ENCODE measurements around the gene FILIP1L.

Gene FILIP1L

DNA sequence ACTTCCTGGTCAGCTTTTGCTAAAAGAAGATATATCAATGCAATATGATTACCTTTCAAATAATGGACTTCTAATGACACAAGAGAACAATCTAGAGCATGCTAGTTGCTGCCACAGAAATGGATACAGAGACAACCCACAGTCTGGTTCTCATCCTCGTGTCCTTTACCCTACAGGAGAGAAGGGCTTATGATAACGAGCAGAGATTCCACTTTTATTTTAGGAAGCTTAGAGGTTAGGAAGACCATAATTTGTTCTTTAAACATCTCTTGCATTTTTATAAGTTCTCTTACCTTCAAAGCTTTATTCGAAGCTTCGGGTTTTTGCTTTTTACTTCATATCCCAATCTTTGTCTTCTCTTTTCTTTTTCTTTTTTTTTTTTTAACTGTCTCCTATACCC lies 39.1 kb downstream of the FILIP1L start:
- H3K4me1 Mint-ChIP-seq, result peaks cover 20% of the 10 kb centered on the region
- H3K9me3 Mint-ChIP-seq, result no peaks in the 10 kb centered on the region
- H3K27me3 Mint-ChIP-seq, result no peaks in the 10 kb centered on the region
- H3K4me3 Mint-ChIP-seq, result no peak overlapping the region
- H3K36me3 Mint-ChIP-seq (ENCODE audit: insufficient read depth), result no peaks in the 10 kb centered on the region
- peak overlapping the region; percentile 67 for H3K27ac Mint-ChIP-seq (ENCODE audit: low read depth)
- no peak for ATAC-seq (replicated peaks; ENCODE audit: extremely low read depth, poor library complexity, severe bottlenecking)
- no peak for DNase-seq (ENCODE audit: low spot score in 2 of 2)

- Mint-ChIP-seq H3K27me3 (no peaks in the 10 kb centered on the region), H3K36me3 (ENCODE audit: insufficient read depth) (no peaks in the 10 kb centered on the region), H3K4me1 (peaks cover 24% of the 10 kb centered on the region), H3K9me3 (no peaks in the 10 kb centered on the region), H3K27ac (ENCODE audit: low read depth) (no peak overlapping the region), H3K4me3 (peak overlapping the region; percentile 69)
- no peak for DNase-seq (ENCODE audit: low spot score in 2 of 2)
- no peak for ATAC-seq (replicated peaks; ENCODE audit: extremely low read depth, poor library complexity, severe bottlenecking)
These were observed 40.5 kb downstream of the FILIP1L start for GRCh38 chr3:100073714-100074307.

GRCh38 chr3:100073049-100073713 lies 41.1 kb downstream of the FILIP1L start:
- Mint-ChIP-seq H3K9me3 (no peaks in the 10 kb centered on the region), H3K27me3 (no peaks in the 10 kb centered on the region), H3K27ac (ENCODE audit: low read depth) (peak overlapping the region; percentile 15), H3K36me3 (ENCODE audit: insufficient read depth) (no peaks in the 10 kb centered on the region), H3K4me1 (peaks cover 25% of the 10 kb centered on the region), H3K4me3 (peak overlapping the region; percentile 69)
- no peak for ATAC-seq (replicated peaks; ENCODE audit: extremely low read depth, poor library complexity, severe bottlenecking)
- no peak for DNase-seq (ENCODE audit: low spot score in 2 of 2)

DNA sequence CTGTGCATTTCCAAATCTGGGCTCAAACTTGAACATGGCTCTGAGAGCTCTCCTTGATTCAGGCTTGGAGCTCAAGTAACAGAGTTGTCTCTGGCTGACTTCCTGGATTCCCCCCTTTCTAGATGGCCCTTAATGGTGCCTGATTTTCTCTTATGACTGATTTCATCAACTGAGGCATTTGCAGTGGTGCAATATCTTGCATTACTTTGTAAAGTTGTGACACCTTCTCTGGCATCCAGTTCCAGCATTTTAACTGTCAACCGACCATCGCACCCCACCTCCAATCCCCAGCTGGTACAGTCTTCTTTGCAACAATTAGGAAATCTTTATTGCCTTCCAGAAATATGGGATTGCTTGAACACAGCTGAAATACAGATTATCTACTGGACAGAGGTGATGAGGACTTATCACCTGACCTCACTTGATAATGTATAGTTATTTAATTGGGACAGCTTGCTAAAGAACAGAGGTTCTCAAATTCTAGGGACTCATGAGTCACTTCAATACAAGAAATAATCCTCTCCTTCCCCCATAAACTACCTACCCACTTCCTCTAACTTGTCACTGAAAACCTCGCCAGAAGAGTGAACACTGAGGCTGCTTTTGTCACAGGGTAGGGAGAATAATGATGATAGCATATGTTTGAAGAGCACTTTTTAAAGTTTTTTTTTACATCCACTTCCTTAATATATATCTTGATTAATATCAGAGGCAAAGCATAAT lies 41.8 kb downstream of the FILIP1L start:
- DNase-seq (ENCODE audit: low spot score in 2 of 2) (no peak), ATAC-seq (replicated peaks; ENCODE audit: extremely low read depth, poor library complexity, severe bottlenecking) (peak; percentile 45)
- Mint-ChIP-seq H3K9me3 (no peaks in the 10 kb centered on the region), H3K36me3 (ENCODE audit: insufficient read depth) (no peaks in the 10 kb centered on the region), H3K4me1 (peaks cover 25% of the 10 kb centered on the region), H3K27ac (ENCODE audit: low read depth) (peak overlapping the region; percentile 15), H3K4me3 (no peak overlapping the region), H3K27me3 (no peaks in the 10 kb centered on the region)

DNA sequence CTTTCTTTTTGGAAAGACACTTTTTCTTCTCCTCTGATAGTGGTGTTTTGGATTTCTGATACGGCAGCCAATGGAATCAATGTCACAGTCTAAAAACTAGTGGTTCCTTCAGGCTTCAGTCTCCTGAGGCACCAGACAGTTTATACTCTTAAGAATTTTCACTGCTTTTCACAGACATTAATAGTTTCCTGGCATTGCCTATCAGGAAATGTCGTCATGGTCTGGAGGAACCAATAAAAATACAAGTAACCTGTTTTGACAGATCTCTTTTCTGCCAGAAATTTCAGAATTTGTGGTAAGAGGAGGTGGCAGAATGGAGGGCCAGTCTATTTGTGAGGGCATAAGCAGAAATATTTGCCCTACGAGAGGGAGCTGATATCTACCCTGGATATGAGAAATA lies 44.8 kb downstream of the FILIP1L start:
- Mint-ChIP-seq H3K4me1 (peaks cover 25% of the 10 kb centered on the region), H3K27me3 (no peaks in the 10 kb centered on the region), H3K4me3 (no peak overlapping the region), H3K27ac (ENCODE audit: low read depth) (no peak overlapping the region), H3K36me3 (ENCODE audit: insufficient read depth) (no peaks in the 10 kb centered on the region), H3K9me3 (no peaks in the 10 kb centered on the region)
- ATAC-seq (replicated peaks; ENCODE audit: extremely low read depth, poor library complexity, severe bottlenecking), result no peak
- no peak for DNase-seq (ENCODE audit: low spot score in 2 of 2)

- DNase-seq (ENCODE audit: low spot score in 2 of 2) (peak; percentile 48 to 51), ATAC-seq (replicated peaks; ENCODE audit: extremely low read depth, poor library complexity, severe bottlenecking) (peak; percentile 83)
- H3K27ac Mint-ChIP-seq (ENCODE audit: low read depth), result no peak overlapping the region
- no peak overlapping the region for H3K4me3 Mint-ChIP-seq
- no peaks in the 10 kb centered on the region for H3K36me3 Mint-ChIP-seq (ENCODE audit: insufficient read depth)
- no peaks in the 10 kb centered on the region for H3K27me3 Mint-ChIP-seq
- H3K4me1 Mint-ChIP-seq, result peaks cover 20% of the 10 kb centered on the region
- H3K9me3 Mint-ChIP-seq, result no peaks in the 10 kb centered on the region
These were observed 45.5 kb downstream of the FILIP1L start for GRCh38 chr3:100068826-100069225.

DNA sequence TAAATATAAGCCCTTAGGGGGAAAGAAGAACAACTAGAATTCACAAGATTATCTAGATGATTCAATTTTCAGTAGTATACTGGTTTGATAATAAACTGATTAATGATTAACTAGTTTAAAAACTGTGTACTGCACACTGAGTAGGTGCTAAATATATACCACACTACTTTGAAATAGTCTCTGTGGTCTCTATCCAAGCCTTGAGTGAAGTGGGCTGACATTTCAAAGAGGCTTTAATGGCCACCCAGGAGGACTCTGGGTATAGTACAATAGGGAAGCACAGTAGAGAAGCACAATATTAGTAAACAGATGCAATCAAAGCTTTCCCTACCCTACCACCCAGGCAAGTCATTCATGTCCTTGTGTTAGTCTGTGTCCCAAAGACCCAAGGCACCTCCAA lies 46.7 kb downstream of the FILIP1L start:
- no peak for DNase-seq (ENCODE audit: low spot score in 2 of 2)
- no peak for ATAC-seq (replicated peaks; ENCODE audit: extremely low read depth, poor library complexity, severe bottlenecking)
- Mint-ChIP-seq H3K4me3 (no peak overlapping the region), H3K4me1 (peaks cover 10% of the 10 kb centered on the region), H3K9me3 (no peaks in the 10 kb centered on the region), H3K27ac (ENCODE audit: low read depth) (no peak overlapping the region), H3K27me3 (no peaks in the 10 kb centered on the region), H3K36me3 (ENCODE audit: insufficient read depth) (no peaks in the 10 kb centered on the region)

DNA sequence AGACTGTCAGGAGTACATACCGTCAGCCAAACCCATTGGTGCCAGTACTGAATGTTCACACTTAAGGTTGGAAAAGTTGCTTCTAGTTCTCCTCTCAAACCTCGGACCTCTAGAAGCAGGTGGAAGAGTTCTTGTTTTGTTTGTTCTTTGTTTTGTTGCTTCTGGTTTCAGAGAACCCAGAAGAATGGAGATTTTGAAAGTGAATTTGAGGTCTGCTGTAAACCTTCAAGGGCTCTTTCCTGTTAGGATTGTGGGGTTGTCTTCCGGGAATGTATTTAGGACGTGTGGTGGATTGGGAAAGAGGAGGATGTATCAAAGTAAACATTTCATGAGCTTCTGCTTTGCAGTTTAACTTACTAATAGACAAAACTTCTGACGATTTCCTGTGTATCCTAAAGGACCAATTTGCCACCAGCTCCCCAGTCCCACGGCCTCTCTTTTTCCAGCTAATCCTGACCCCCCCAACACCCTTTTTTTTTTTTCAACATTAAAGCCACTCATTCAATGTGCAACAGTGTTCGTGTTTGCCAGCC lies 50.3 kb downstream of the FILIP1L start:
- Mint-ChIP-seq H3K27me3 (no peaks in the 10 kb centered on the region), H3K27ac (ENCODE audit: low read depth) (no peak overlapping the region), H3K4me3 (no peak overlapping the region), H3K36me3 (ENCODE audit: insufficient read depth) (no peaks in the 10 kb centered on the region), H3K9me3 (no peaks in the 10 kb centered on the region), H3K4me1 (peaks cover 13% of the 10 kb centered on the region)
- DNase-seq (ENCODE audit: low spot score in 2 of 2) (no peak), ATAC-seq (replicated peaks; ENCODE audit: extremely low read depth, poor library complexity, severe bottlenecking) (no peak)

DNA sequence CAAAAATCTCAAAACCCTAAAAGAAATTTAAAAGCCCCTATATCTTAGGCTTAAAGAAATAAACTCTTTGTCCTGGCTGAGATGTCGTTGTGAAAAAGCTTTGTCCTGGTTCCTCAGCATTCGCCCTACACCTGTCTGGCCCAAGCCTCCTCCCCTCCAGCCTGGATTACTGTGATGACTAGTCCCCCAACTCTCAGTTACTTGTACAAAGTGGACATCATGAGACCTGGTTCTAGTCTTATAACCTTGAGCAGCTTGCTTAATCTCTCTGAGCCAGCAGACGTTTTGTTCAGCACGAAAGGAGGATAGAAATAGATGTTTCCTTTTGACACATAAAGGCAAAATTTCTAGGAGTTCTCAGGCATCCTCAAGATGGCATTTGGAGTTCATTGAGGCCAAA lies 51.6 kb downstream of the FILIP1L start:
- Mint-ChIP-seq H3K9me3 (no peaks in the 10 kb centered on the region), H3K4me1 (peaks cover 10% of the 10 kb centered on the region)
- no peak for ATAC-seq (replicated peaks; ENCODE audit: extremely low read depth, poor library complexity, severe bottlenecking)

DNA sequence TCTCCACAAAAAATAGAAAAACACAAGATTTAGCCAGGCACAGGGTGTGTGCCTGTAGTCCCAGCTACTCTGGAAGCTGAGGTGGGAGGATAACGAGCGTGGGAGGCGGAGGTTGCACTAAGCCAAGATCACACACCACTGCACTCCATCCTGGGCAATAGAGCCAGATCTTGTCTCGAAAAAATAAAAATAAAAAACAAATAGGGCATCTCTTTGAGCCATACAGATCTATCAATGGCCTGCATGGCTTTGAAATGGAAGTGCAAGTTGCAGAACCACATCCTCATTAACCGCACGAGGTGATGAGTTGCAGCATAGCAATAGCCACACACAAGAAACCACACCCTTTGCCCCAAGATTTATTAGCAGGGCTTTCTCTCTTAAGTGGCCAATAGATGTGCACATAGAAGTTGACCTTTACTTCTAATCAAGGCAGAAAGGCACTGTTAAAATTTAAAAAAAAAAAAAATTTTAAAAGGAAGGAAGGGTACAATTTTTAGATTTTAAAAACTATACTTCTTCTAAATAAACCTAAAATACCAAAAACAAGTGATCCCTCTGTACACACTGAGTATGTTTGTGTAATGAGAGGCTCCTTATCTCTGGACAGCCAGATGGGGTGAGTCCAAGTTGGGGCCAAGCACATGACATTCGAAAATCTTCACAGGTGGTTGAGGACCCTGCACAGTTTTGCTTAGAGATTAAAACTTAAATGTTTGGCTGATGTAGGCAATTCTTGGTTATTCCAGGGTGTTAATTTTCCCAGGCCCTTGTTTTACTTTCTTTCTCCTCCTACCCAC lies 53.4 kb downstream of the FILIP1L start:
- H3K27ac Mint-ChIP-seq (ENCODE audit: low read depth), result peak overlapping the region; percentile 35
- H3K27me3 Mint-ChIP-seq, result no peaks in the 10 kb centered on the region
- H3K4me3 Mint-ChIP-seq, result no peak overlapping the region
- peaks cover 10% of the 10 kb centered on the region for H3K4me1 Mint-ChIP-seq
- ATAC-seq (replicated peaks; ENCODE audit: extremely low read depth, poor library complexity, severe bottlenecking) (peak; percentile 58), DNase-seq (ENCODE audit: low spot score in 2 of 2) (no peak)
- no peaks in the 10 kb centered on the region for H3K9me3 Mint-ChIP-seq
- peaks cover under 1% of the 10 kb centered on the region for H3K36me3 Mint-ChIP-seq (ENCODE audit: insufficient read depth)

More for the DNA sequence above, 51.6 kb downstream of the FILIP1L start:
- Mint-ChIP-seq H3K27me3 (no peaks in the 10 kb centered on the region), H3K4me3 (no peak overlapping the region), H3K36me3 (ENCODE audit: insufficient read depth) (no peaks in the 10 kb centered on the region), H3K27ac (ENCODE audit: low read depth) (no peak overlapping the region)
- DNase-seq (ENCODE audit: low spot score in 2 of 2), result no peak

DNA sequence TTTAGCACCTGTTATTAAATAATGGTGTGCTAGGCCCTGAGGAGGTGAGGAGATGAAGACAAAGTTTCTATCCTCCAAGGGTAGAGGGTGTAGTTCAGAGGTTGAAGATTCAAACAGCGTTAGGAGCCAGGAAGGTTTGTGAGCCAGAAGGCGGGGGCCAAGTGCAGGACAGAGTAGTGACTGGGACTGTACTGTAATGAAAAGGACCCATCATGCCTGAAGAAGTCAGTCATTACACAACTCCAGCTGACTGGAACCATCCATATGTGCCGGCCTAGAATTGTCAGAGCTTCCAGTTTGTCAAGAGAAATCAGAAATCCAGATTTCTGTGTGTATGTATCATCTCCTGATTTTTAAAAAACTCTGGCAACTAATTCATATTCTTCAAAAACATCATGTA lies 54.8 kb downstream of the FILIP1L start:
- no peaks in the 10 kb centered on the region for H3K9me3 Mint-ChIP-seq
- peaks cover 2% of the 10 kb centered on the region for H3K36me3 Mint-ChIP-seq (ENCODE audit: insufficient read depth)
- DNase-seq (ENCODE audit: low spot score in 2 of 2) (no peak), ATAC-seq (replicated peaks; ENCODE audit: extremely low read depth, poor library complexity, severe bottlenecking) (no peak)
- H3K4me1 Mint-ChIP-seq, result peaks cover 10% of the 10 kb centered on the region
- H3K4me3 Mint-ChIP-seq, result no peak overlapping the region
- H3K27ac Mint-ChIP-seq (ENCODE audit: low read depth), result no peak overlapping the region
- H3K27me3 Mint-ChIP-seq, result no peaks in the 10 kb centered on the region
